Measurements from ENCODE around the gene ZBTB22.
"Not testable (repeated sequence)": the region's sequence is repeated elsewhere in the genome, so short reads cannot be mapped to it uniquely, and the experiment has no call there.

The ZBTB22 gene

GRCh38 chr6:33301877-33302276, 15.7 kb downstream of the ZBTB22 start:
- no peak for DNase-seq (ENCODE audit: low read depth in 1 of 2, low spot score in 1 of 2)

DNA sequence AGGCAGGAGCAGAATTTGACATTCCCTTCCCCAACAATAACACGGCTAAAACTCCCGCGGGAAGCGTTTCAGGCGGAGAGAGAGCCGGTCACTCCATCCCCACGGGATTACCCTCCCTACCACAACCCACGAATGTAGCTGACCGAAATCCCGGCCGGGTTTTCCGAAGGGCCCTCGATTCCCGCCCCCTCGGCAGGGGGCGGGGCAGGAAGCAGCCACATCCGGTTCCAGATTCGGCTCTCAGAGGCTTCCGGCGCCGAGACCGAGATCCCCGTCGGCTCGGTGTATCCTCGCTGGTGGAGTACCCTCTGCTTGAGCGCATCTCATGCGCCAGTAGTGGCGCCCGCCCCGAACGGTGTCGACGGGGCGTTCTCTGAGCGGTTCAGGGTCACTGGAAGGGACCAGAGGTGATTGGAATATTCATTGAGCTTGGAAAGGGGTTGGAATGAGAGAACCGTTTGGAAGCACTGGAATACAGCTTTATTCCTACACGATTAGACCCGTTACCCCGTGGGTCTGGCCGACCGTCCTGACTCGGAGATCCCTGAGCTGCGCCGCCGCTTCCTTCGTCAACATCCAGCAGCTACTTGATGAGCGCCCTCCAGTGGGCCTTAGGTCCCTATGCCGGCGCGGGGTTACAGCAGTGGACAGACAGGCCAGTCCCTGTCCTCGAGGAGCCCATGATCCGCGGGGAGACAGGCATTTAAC, 18.2 kb downstream of the ZBTB22 start:
- peak; percentile 88 for DNase-seq (ENCODE audit: low read depth in 1 of 2, low spot score in 1 of 2)

GRCh38 chr6:33298773-33299236, 18.7 kb downstream of the ZBTB22 start, which contains the start of gene RGL2:
RGL2 (minus strand) TSS chr6:33298942; CDS start chr6:33298610, 332 bp downstream.
- DNase-seq (ENCODE audit: low read depth in 1 of 2, low spot score in 1 of 2) = peak in 1 of 2 donors; percentile 50

DNA sequence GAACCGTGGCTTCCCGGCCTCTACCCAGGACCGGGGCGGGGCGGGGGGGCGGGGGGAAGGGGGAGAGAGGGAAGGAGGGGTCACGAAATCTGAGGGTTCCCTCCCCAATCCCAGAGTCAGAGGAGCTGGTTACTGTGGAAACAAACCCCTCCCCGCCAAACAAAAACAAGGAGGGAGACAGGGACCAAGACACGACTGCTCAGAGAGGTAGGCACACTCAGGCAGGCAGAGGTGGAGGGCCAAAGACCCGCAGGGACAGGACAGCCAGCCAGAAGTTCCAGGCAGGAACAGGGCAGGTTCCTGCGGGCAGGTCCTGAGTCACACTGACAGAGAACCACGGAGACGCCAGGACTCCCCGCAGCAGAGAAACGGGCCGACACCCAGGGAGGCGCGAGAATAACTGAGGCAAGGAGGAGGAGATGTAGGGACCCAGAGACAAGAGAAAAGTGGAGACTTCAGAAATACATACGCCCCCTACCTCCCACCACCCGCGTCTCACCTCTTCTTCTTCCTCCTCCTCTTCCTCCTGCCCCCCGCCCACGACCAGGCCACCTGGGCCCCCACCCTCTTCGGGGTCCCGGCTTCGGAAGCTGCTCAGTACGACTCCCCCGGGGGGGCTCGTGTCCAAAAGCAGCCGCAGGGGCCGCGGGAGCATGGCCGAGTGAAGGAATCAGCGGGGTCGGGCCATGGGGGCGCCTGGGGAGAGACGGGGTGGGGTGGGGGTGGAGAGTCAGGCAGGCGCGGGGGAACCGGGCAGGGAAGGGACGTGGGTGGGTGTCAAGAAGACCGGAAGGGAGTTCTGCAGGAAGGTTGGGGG, 19.4 kb downstream of the ZBTB22 start:
- DNase-seq (ENCODE audit: low read depth in 1 of 2, low spot score in 1 of 2) = no peak

DNA sequence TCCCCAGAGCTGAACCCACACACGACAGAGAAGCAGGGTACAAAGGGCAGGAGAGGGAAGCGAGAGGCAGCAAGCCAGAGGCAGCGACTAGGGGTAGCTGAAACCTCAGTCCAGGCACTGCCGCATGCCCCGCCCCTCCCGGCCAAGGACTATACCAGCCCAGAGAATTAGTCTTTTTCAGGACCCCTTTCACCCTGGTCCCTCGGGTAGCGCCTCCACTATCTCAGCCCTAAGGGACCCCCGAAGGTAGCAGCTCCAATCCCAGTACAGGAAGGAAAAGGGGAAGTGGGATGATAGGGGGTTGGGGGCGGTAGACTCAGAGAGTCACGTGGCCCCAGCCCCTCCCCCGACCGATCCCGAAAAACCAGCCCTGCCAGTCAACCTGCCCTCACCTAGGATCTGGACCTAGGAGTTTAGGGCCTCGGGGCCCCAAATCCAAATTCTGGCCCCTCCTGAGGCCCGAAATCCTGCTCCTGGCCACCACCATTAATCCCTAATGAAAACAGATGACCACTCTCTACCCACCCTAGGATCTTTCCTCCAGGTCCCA, 20.1 kb downstream of the ZBTB22 start:
- DNase-seq (ENCODE audit: low read depth in 1 of 2, low spot score in 1 of 2) = no peak

DNA sequence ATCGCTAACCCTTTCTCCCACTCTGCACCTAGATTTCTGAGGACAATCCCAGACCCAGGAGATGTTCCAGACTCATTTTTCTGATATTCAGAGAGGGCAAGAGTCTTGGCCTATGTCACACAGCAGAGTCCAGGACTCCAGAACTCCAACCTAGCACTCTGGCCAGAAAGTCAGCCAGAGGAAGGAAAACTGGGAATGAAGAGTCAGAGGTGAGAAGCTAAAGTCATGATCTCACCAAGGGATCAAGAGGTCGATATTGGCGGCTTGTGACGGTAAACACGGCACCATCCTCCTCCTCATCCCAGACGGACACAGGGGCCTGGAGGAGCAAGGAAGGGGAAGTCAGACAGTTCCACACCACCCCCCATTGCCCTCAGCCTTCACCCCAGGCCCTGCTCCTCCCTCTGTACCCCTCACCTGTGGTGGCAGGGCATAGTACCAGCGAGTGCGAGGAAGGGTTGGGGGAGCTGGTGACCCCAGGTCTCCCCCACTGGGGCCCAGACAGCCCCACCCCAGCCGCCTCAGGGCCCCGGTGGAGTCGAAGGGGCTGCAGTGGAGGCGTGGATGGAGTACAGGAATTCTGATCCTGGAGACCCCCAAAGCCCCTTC, 20.6 kb downstream of the ZBTB22 start:
- DNase-seq (ENCODE audit: low read depth in 1 of 2, low spot score in 1 of 2) = no peak

GRCh38 chr6:33295621-33296369, 21.7 kb downstream of the ZBTB22 start:
- no peak for DNase-seq (ENCODE audit: low read depth in 1 of 2, low spot score in 1 of 2)

GRCh38 chr6:33294086-33294823, 23.3 kb downstream of the ZBTB22 start:
- no peak for DNase-seq (ENCODE audit: low read depth in 1 of 2, low spot score in 1 of 2)

GRCh38 chr6:33292996-33293682, 24.4 kb downstream of the ZBTB22 start:
- no peak for DNase-seq (ENCODE audit: low read depth in 1 of 2, low spot score in 1 of 2)

DNA sequence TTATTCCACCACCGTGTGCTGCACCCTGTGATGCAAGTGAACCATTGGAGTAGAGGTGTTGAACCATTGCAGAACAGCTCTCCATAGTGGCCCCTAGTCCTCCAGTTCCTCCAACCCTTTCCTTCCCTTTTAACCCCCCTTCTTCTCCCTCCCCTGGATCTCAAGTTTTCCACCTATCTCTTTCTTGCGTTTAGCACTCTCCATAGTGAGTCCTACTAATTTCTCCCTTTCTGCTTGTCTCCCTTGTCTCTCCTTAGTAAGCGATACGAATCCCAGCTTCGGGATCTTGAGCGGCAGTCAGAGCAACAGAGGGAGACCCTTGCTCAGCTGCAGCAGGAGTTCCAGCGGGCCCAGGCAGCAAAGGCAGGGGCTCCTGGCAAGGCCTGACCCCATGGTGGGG, 27.1 kb downstream of the ZBTB22 start:
- no peak for DNase-seq (ENCODE audit: low read depth in 1 of 2, low spot score in 1 of 2)

DNA sequence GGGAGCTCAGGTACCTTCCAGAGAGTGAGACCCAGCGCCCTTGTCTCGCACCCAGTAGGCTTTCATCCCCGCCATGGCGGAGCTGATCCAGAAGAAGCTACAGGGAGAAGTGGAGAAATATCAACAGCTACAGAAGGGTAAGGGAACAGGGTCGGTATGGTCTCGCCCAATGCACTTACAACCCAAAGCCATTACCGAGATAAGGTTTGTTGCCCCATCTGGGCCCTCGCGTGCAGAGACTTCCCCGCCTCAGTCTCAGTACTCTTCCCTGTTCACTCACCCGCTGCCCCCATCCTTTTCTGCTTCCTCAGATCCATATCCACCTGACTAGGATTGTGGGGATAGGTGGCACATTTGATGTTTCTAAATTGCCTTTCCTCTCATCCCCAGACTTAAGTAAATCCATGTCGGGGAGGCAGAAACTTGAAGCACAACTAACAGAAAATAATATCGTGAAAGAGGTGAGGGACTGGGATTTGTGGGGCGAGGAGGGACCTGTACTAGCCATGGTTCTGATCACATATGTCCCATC, 27.7 kb downstream of the ZBTB22 start:
- no peak for DNase-seq (ENCODE audit: low read depth in 1 of 2, low spot score in 1 of 2)

GRCh38 chr6:33288921-33289783, 28.4 kb downstream of the ZBTB22 start, which contains the start of the genes PFDN6 and WDR46:
PFDN6 (plus strand) TSS chr6:33289601; CDS start chr6:33289857, 256 bp downstream.
WDR46 (minus strand) TSS chr6:33289239; CDS start chr6:33289170, 69 bp downstream.
- DNase-seq (ENCODE audit: low read depth in 1 of 2, low spot score in 1 of 2) = peak; percentile 55 to 63

GRCh38 chr6:33288141-33288920, 29.2 kb downstream of the ZBTB22 start:
- no peak for DNase-seq (ENCODE audit: low read depth in 1 of 2, low spot score in 1 of 2)

DNA sequence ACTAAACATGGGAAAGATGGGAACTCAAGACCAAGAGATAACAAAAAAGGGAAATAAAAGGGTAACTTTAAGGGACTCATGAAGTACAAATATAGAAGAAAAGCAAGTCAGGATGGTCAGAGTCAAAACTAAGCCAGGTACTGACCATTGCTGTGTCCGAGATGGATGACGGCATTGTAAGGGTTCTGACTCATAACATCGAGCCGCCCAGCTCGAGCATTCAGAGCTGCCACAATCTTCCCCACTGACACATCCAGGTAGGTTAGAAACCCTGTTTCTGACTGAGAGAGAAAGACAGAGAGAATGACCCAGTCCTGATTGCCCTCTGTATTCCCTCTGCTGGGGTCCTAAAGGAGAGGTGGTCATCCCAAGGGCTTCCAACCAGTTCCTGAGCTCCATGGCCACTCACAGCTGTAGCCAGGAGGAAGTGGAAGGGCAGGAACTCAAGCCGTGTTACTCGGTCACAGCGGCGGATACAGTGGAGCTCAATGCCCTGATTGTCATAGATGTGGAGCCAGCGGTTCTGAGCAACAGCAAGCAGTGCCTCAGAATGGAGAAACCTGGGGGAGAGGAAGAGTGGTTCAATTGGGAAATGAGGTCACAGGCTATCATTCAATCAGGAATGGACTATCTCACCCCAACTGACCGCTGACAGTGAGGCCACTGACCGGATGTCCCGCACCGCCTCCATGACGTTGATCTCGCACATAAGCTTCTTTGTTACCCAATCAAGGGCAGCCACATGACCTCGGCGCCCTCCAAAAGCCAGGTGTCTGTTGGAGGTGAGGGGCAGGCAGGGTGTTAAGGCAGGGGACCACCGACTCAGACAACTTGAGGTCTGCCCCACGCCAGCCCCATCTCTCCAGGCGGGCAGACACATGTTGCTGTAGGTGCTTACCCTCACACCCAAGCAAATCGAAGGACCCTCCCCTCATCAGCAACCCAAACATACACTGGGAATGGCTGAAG, 30.3 kb downstream of the ZBTB22 start:
- no peak for DNase-seq (ENCODE audit: low read depth in 1 of 2, low spot score in 1 of 2)

DNA sequence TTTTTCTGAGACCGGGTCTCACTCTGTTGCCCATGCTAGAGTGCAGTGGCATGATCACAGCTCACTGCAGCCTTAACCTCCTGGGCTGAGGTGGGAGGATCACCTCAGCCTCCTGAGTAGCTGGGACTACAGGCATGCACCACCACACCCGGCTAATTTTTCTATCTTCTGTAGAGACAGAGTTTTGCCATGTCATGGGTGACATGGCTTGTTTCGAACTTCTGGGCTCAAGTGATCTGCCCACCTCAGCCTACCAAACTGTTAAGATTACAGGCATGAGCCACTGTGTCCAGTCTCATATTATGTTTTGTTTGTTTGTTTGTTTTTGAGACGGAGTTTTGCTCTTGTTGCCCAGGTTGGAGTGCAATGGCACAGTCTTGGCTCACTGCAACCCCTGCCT, 32.3 kb downstream of the ZBTB22 start:
- not testable (repeated sequence) for DNase-seq (ENCODE audit: low read depth in 1 of 2, low spot score in 1 of 2)

DNA sequence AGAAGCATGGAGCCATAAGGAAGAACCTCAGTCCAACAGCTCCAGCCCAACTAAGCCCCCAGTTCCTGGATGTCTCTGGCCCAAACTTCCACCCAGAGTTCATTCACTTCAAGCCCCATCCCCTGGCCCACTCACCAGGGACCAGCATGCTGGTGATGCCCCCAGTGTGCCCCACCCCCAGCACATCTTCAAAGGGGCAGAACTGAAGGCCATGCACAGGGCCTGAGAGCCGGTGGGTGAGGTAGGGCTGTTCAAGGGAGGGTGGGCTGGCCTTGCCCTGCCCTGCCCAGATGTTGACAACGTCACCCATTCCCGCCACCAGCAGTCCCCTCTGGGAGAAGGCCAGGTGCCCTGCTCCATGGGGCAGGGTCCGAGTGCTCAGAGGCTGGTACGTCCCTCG, 37.0 kb downstream of the ZBTB22 start:
- DNase-seq (ENCODE audit: low read depth in 1 of 2, low spot score in 1 of 2) = no peak
